Hematopoietic multipotent progenitor cell treated with erythropoietin and hydrocortisone succinate and interleukin-3 and kit ligand, for 6 days (in vitro differentiated cells): ENCODE results near the gene SEMA3B.
"Not testable (repeated sequence)": the region's sequence is repeated elsewhere in the genome, so short reads cannot be mapped to it uniquely, and the experiment has no call there.

Experiments
- DNase-seq: peaks from one replicate; pipeline ENCODE4 v3.0.0-alpha.2; 2015

Gene SEMA3B

GRCh38 chr3:50274371-50275104, 5.6 kb downstream of the SEMA3B start:
- peak; percentile 89 for DNase-seq

- no peak for DNase-seq
Observed at GRCh38 chr3:50275141-50275995, 6.4 kb downstream of the SEMA3B start.

- DNase-seq: peak; percentile 61
Observed at GRCh38 chr3:50275996-50276761, 7.2 kb downstream of the SEMA3B start.

- DNase-seq: no peak
Observed at GRCh38 chr3:50276762-50277101, 7.8 kb downstream of the SEMA3B start.

GRCh38 chr3:50278123-50278879, 9.4 kb downstream of the SEMA3B start:
- no peak for DNase-seq

- DNase-seq: no peak
Observed at GRCh38 chr3:50278880-50279224, 9.9 kb downstream of the SEMA3B start, which contains the start of gene LSMEM2. TSS of gene LSMEM2 (plus strand) at chr3:50279087. CDS start at chr3:50279114, 27 bp downstream.

GRCh38 chr3:50279255-50280016, 10.5 kb downstream of the SEMA3B start:
- no peak for DNase-seq

GRCh38 chr3:50284121-50284520, 15.2 kb downstream of the SEMA3B start:
- not testable (repeated sequence) for DNase-seq

- DNase-seq: no peak
Observed at GRCh38 chr3:50286322-50287227, 17.6 kb downstream of the SEMA3B start.

- no peak for DNase-seq
Observed at GRCh38 chr3:50287262-50287661, 18.3 kb downstream of the SEMA3B start.

GRCh38 chr3:50288387-50289007, 19.6 kb downstream of the SEMA3B start:
- DNase-seq: no peak

GRCh38 chr3:50289130-50289529, 20.2 kb downstream of the SEMA3B start:
- DNase-seq: no peak

GRCh38 chr3:50290161-50290641, 21.3 kb downstream of the SEMA3B start:
- DNase-seq: no peak

- DNase-seq: peak; percentile 99
Observed at GRCh38 chr3:50292159-50293078, 23.5 kb downstream of the SEMA3B start, which contains the start of gene IFRD2. TSS of gene IFRD2 (minus strand) at chr3:50292429. CDS start at chr3:50292274, 155 bp downstream.

- no peak for DNase-seq
Observed at GRCh38 chr3:50293079-50293801, 24.3 kb downstream of the SEMA3B start.

GRCh38 chr3:50294089-50294488, 25.1 kb downstream of the SEMA3B start:
- DNase-seq: no peak

- no peak for DNase-seq
Observed at GRCh38 chr3:50294492-50295403, 25.8 kb downstream of the SEMA3B start.
